ENCODE measurements around the gene OR2A1. TPM values are rescaled to one million over a fixed set of nuclear protein-coding genes. Genes with fewer than 3 reads are reported as not detected.
A peak's percentile ranks its signal among the peaks of the same experiment; 100 is the strongest.
"Not testable (repeated sequence)": the region's sequence is repeated elsewhere in the genome, so short reads cannot be mapped to it uniquely, and the experiment has no call there.

Gene OR2A1
- total and polyA plus RNA-seq, 5 donors: 0.02 to 0.39 TPM; not detected in 3

DNA sequence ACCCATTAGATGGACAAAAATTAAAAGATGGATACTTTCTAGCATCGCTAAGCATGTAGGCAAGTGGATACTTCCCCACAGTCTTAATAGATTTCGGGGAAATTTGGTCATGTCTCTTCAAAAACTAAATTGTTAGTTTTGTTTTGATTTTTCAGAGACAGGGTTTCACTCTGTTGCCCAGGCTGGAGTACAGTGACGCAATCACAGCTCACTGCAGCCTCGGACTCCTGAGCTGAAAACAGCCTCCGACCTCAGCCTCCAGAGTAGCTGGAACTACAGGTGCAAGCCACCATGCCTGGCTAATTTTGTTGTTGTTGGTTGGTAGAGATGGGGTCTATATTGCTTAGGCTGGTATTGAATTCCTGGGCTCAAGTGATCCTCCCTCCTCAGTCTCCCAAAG, 13.6 kb downstream of the OR2A1 start:
- H3K4me1 ChIP-seq (ENCODE audit: control insufficient read depth, insufficient read depth, low read length); H3K27me3 ChIP-seq (ENCODE audit: control insufficient read depth, insufficient read depth); H3K4me3 ChIP-seq (ENCODE audit: low read length); intact Hi-C loops (cut with DNase I); ATAC-seq; H3K27ac ChIP-seq (ENCODE audit: low read length); H3K9me3 ChIP-seq (ENCODE audit: control insufficient read depth, low read length): not testable (repeated sequence)
- peak in 1 of 3 donors; percentile 20 for DNase-seq
- WGBS: 100% methylated on average over 3 of the region's 5 CpGs

- H3K4me1 ChIP-seq (ENCODE audit: control insufficient read depth, insufficient read depth, low read length); H3K4me3 ChIP-seq (ENCODE audit: low read length); H3K27ac ChIP-seq (ENCODE audit: low read length); DNase-seq; ATAC-seq; H3K27me3 ChIP-seq (ENCODE audit: control insufficient read depth, insufficient read depth); H3K9me3 ChIP-seq (ENCODE audit: control insufficient read depth, low read length); intact Hi-C loops (cut with DNase I): not testable (repeated sequence)
Observed at GRCh38 chr7:144330044-144330443, 17.8 kb downstream of the OR2A1 start.

- ATAC-seq: peak; percentile 52 to 62
- H3K4me3 ChIP-seq (ENCODE audit: low read length): not testable (repeated sequence)
Observed at GRCh38 chr7:144331221-144331995, 19.2 kb downstream of the OR2A1 start.

DNA sequence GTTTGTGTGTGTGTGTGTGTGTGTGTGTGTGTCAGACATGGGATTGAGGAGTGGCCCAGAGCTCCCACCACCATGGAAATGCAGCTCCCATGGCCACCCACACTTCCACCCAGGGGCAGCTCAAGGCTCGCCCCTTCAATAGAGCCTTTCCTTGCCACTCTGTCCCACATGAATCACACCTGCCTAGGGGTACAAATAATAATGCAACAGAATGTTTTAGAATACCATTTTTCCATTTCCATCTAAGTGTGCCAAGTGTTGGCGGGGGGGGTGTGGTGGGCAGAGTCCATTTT, 19.7 kb downstream of the OR2A1 start:
- DNase-seq; H3K27ac ChIP-seq (ENCODE audit: low read length); intact Hi-C loops (cut with DNase I); H3K4me1 ChIP-seq (ENCODE audit: control insufficient read depth, insufficient read depth, low read length); H3K9me3 ChIP-seq (ENCODE audit: control insufficient read depth, low read length); H3K4me3 ChIP-seq (ENCODE audit: low read length); H3K27me3 ChIP-seq (ENCODE audit: control insufficient read depth, insufficient read depth): not testable (repeated sequence)
- 79% methylated on average over 2 of the region's 2 CpGs for WGBS
- ATAC-seq: peak in 1 of 2 donors; percentile 24

More at GRCh38 chr7:144331221-144331995, 19.2 kb downstream of the OR2A1 start:
- DNase-seq; H3K4me1 ChIP-seq (ENCODE audit: control insufficient read depth, insufficient read depth, low read length); H3K27ac ChIP-seq (ENCODE audit: low read length); intact Hi-C loops (cut with DNase I); H3K9me3 ChIP-seq (ENCODE audit: control insufficient read depth, low read length); H3K27me3 ChIP-seq (ENCODE audit: control insufficient read depth, insufficient read depth): not testable (repeated sequence)
- WGBS: 100% methylated on average over 2 of the region's 9 CpGs

DNA sequence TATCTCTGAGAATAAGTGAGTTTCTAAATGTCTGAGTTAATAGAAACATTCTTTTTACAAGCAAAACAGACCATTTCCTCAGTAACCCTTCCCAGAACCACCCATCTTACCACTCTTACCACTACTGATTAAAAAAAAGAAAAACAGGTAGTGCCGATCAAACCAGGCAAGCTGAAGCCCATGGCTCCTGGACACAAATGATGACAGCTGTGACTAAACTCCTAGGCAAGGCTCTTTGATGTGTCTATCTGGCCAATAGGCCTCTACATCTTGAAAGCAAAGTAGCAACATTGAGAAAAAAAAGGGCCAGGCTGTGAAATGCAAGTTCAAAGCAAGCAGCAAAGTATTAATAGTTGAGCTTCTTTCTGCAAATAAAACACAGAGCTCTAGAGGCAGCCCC, 36.4 kb downstream of the OR2A1 start:
- no CpG with 5 or more reads among the region's 1 CpG for WGBS
- intact Hi-C loops (cut with DNase I); H3K4me1 ChIP-seq (ENCODE audit: control insufficient read depth, insufficient read depth, low read length); H3K4me3 ChIP-seq (ENCODE audit: low read length); ATAC-seq; H3K27ac ChIP-seq (ENCODE audit: low read length); H3K9me3 ChIP-seq (ENCODE audit: control insufficient read depth, low read length); DNase-seq; H3K27me3 ChIP-seq (ENCODE audit: control insufficient read depth, insufficient read depth): not testable (repeated sequence)

GRCh38 chr7:144351667-144352066, 39.4 kb downstream of the OR2A1 start:
- H3K27me3 ChIP-seq (ENCODE audit: control insufficient read depth, insufficient read depth); H3K4me3 ChIP-seq (ENCODE audit: low read length); H3K9me3 ChIP-seq (ENCODE audit: control insufficient read depth, low read length); H3K4me1 ChIP-seq (ENCODE audit: control insufficient read depth, insufficient read depth, low read length); intact Hi-C loops (cut with DNase I); H3K27ac ChIP-seq (ENCODE audit: low read length); ATAC-seq: not testable (repeated sequence)
- DNase-seq: peak in 2 of 3 donors; percentile 15 to 42
- 37% methylated on average over 2 of the region's 3 CpGs for WGBS

GRCh38 chr7:144355176-144355822, 43.1 kb downstream of the OR2A1 start, which contains the start of gene ARHGEF5:
TSS of gene ARHGEF5 (plus strand) at chr7:144355402. CDS start at chr7:144362670, 7,268 bp downstream.
- H3K4me1 ChIP-seq (ENCODE audit: control insufficient read depth, insufficient read depth, low read length); H3K4me3 ChIP-seq (ENCODE audit: low read length); H3K9me3 ChIP-seq (ENCODE audit: control insufficient read depth, low read length); intact Hi-C loops (cut with DNase I); DNase-seq; H3K27ac ChIP-seq (ENCODE audit: low read length); H3K27me3 ChIP-seq (ENCODE audit: control insufficient read depth, insufficient read depth): not testable (repeated sequence)
- WGBS: no CpG with 5 or more reads among the region's 50 CpGs
- peak; percentile 89 to 92 for ATAC-seq

- H3K9me3 ChIP-seq (ENCODE audit: control insufficient read depth, low read length); H3K27ac ChIP-seq (ENCODE audit: low read length); DNase-seq; intact Hi-C loops (cut with DNase I); ATAC-seq; H3K27me3 ChIP-seq (ENCODE audit: control insufficient read depth, insufficient read depth); H3K4me1 ChIP-seq (ENCODE audit: control insufficient read depth, insufficient read depth, low read length); H3K4me3 ChIP-seq (ENCODE audit: low read length): not testable (repeated sequence)
- no CpG with 5 or more reads among the region's 6 CpGs for WGBS
Observed at GRCh38 chr7:144356185-144356584, 44.0 kb downstream of the OR2A1 start.

- H3K4me3 ChIP-seq (ENCODE audit: low read length); ATAC-seq; DNase-seq; intact Hi-C loops (cut with DNase I); H3K9me3 ChIP-seq (ENCODE audit: control insufficient read depth, low read length); H3K4me1 ChIP-seq (ENCODE audit: control insufficient read depth, insufficient read depth, low read length); H3K27me3 ChIP-seq (ENCODE audit: control insufficient read depth, insufficient read depth); H3K27ac ChIP-seq (ENCODE audit: low read length): not testable (repeated sequence)
- whole genome bisulfite sequencing: 75% methylated on average over 2 of the region's 11 CpGs
Observed at GRCh38 chr7:144356860-144357259, 44.6 kb downstream of the OR2A1 start.

GRCh38 chr7:144362061-144362460, 49.8 kb downstream of the OR2A1 start:
- ATAC-seq; H3K27ac ChIP-seq (ENCODE audit: low read length); DNase-seq; H3K27me3 ChIP-seq (ENCODE audit: control insufficient read depth, insufficient read depth); intact Hi-C loops (cut with DNase I); H3K4me3 ChIP-seq (ENCODE audit: low read length); H3K4me1 ChIP-seq (ENCODE audit: control insufficient read depth, insufficient read depth, low read length); H3K9me3 ChIP-seq (ENCODE audit: control insufficient read depth, low read length): not testable (repeated sequence)
- WGBS: no CpG with 5 or more reads among the region's 3 CpGs

GRCh38 chr7:144365523-144365922, 53.3 kb downstream of the OR2A1 start:
- H3K4me3 ChIP-seq (ENCODE audit: low read length); DNase-seq; H3K4me1 ChIP-seq (ENCODE audit: control insufficient read depth, insufficient read depth, low read length); H3K9me3 ChIP-seq (ENCODE audit: control insufficient read depth, low read length); intact Hi-C loops (cut with DNase I); H3K27ac ChIP-seq (ENCODE audit: low read length); H3K27me3 ChIP-seq (ENCODE audit: control insufficient read depth, insufficient read depth): not testable (repeated sequence)
- peak in 1 of 2 donors; percentile 7 for ATAC-seq
- no CpG with 5 or more reads among the region's 6 CpGs for WGBS

Measured in right cardiac atrium (tissue), 5 donors.